GM10266 (cell line): ENCODE data around the gene SLC29A1.
A peak's percentile ranks its signal among the peaks of the same experiment; 100 is the strongest.

ENCODE experiments used
- DNase-seq: peaks from one replicate; pipeline ENCODE4 v3.0.0; 2012; ENCODE audit errors: extremely low spot score
- CTCF ChIP-seq: IDR thresholded peaks from 2 replicates; pipeline ENCODE4 v1.5.1; 2012; ENCODE audit warnings: mild to moderate bottlenecking, low read depth; ENCODE audit not compliant: control insufficient read depth, insufficient read depth; ENCODE audit errors: missing control alignments

SLC29A1 gene

GRCh38 chr6:44265007-44265721, 41.8 kb downstream of the SLC29A1 start, which contains the start of gene NFKBIE:
Gene NFKBIE, minus strand, starts transcription at chr6:44265551. Its CDS starts 205 bp downstream, at chr6:44265346.
- peak; percentile 98 for DNase-seq
- peak; percentile 71 for TF ChIP-seq CTCF

- DNase-seq, result no peak
- no peak for TF ChIP-seq CTCF
Observed at GRCh38 chr6:44265722-44266233, 42.4 kb downstream of the SLC29A1 start.

GRCh38 chr6:44266347-44266746, 43.0 kb downstream of the SLC29A1 start:
- no peak for TF ChIP-seq CTCF

GRCh38 chr6:44267252-44267651, 43.9 kb downstream of the SLC29A1 start:
- no peak for TF ChIP-seq CTCF
- no peak for DNase-seq

More at GRCh38 chr6:44266347-44266746, 43.0 kb downstream of the SLC29A1 start:
- DNase-seq, result peak; percentile 87

GRCh38 chr6:44268095-44268628, 44.8 kb downstream of the SLC29A1 start:
- DNase-seq, result peak; percentile 77
- TF ChIP-seq CTCF, result peak; percentile 85

- no peak for DNase-seq
- TF ChIP-seq CTCF, result no peak
Observed at GRCh38 chr6:44269178-44269920, 46.0 kb downstream of the SLC29A1 start.

- no peak for DNase-seq
- TF ChIP-seq CTCF, result no peak
Observed at GRCh38 chr6:44269921-44270525, 46.6 kb downstream of the SLC29A1 start, which contains the start of gene TMEM151B. Gene TMEM151B, plus strand, starts transcription at chr6:44270450. Its CDS starts 293 bp downstream, at chr6:44270743.
